WI38 (cell line): ENCODE measurements around the gene POLR3E.

Source experiments
- H3K4me3 ChIP-seq: 2 replicates; pipeline ENCODE4 v1.5.1; 2011; ENCODE audit warnings: low read depth, mild to moderate bottlenecking, control low read depth, low read length
- CTCF ChIP-seq: IDR thresholded peaks from 2 replicates; pipeline ENCODE4 v1.5.1; 2012; ENCODE audit warnings: low read depth, mild to moderate bottlenecking, control low read depth, low read length

POLR3E gene

GRCh38 chr16:22327446-22327775 is 30.2 kb downstream of the POLR3E start:
- no peak for TF ChIP-seq CTCF

GRCh38 chr16:22328081-22328725 is 31.0 kb downstream of the POLR3E start:
- TF ChIP-seq CTCF: no peak
- no peak overlapping the region for H3K4me3 ChIP-seq

More at GRCh38 chr16:22327446-22327775, 30.2 kb downstream of the POLR3E start:
- H3K4me3 ChIP-seq: no peak overlapping the region

- TF ChIP-seq CTCF: no peak
- H3K4me3 ChIP-seq: no peak overlapping the region
These were observed 32.0 kb downstream of the POLR3E start for GRCh38 chr16:22329199-22329695.

GRCh38 chr16:22330326-22330725 is 33.1 kb downstream of the POLR3E start:
- H3K4me3 ChIP-seq: no peak overlapping the region
- TF ChIP-seq CTCF: no peak

GRCh38 chr16:22333457-22333994 is 36.3 kb downstream of the POLR3E start:
- TF ChIP-seq CTCF: no peak
- H3K4me3 ChIP-seq: no peak overlapping the region

- no peak for TF ChIP-seq CTCF
- no peak overlapping the region for H3K4me3 ChIP-seq
These were observed 38.5 kb downstream of the POLR3E start for GRCh38 chr16:22335668-22336246.

GRCh38 chr16:22336581-22336980 is 39.4 kb downstream of the POLR3E start:
- H3K4me3 ChIP-seq: no peak overlapping the region
- no peak for TF ChIP-seq CTCF
